Effector memory CD4-positive, alpha-beta T cell (primary cell): Measurements from ENCODE around the gene CISH.

Experiments used
- DNase-seq, 3 donors: peaks; one replicate each; pipeline ENCODE4 v3.0.0-alpha.2; 2020
- H3K27ac ChIP-seq: 2 replicates; pipeline ENCODE4 v1.7.0; 2013; ENCODE audit warnings: mild to moderate bottlenecking, low read length, moderate library complexity; ENCODE audit not compliant: insufficient read depth, poor library complexity, severe bottlenecking
- H3K27me3 ChIP-seq: replicated peaks from 2 replicates; pipeline ENCODE4 v1.7.0; 2013; ENCODE audit warnings: mild to moderate bottlenecking, low read length; ENCODE audit not compliant: insufficient read depth, control insufficient read depth, poor library complexity, severe bottlenecking
- H3K36me3 ChIP-seq: 2 replicates; pipeline ENCODE4 v1.7.0; 2013; ENCODE audit warnings: mild to moderate bottlenecking, low read length, moderate library complexity; ENCODE audit not compliant: control insufficient read depth, insufficient read depth
- H3K4me1 ChIP-seq: 2 replicates; pipeline ENCODE4 v1.7.0; 2013; ENCODE audit warnings: low read length, mild to moderate bottlenecking; ENCODE audit not compliant: control insufficient read depth, insufficient read depth, poor library complexity, severe bottlenecking
- H3K4me3 ChIP-seq: 2 replicates; pipeline ENCODE4 v1.7.0; 2013; ENCODE audit warnings: low read length, low read depth, mild to moderate bottlenecking; ENCODE audit not compliant: insufficient read depth, poor library complexity, severe bottlenecking
- H3K9me3 ChIP-seq: 2 replicates; pipeline ENCODE4 v1.7.0; 2013; ENCODE audit warnings: mild to moderate bottlenecking, low read length, moderate library complexity; ENCODE audit not compliant: control insufficient read depth

CISH gene

DNA sequence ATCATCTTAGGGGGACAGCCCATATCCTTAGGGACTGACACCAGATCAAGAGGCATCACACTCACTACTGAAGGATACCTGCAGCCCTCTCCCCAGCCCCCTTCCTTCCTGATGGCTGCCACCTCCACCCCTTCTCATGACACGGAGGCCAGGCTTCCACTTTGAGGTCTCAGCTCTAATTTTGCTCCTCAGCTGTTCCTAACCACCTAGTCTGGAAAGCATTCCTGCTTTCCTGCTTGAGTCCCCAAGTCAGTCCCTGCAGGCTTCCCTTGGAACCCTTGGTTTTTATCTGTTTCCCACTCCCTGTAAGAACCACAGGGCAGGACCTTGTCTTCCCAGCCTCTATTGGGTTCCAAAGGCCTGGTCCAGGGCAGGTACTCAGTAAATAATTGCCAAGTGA, 47.3 kb downstream of the CISH start:
- Histone ChIP-seq H3K27ac (no peak overlapping the region), H3K36me3 (no peaks in the 10 kb centered on the region), H3K4me1 (peaks cover 20% of the 10 kb centered on the region), H3K9me3 (no peaks in the 10 kb centered on the region), H3K4me3 (no peak overlapping the region), H3K27me3 (no peaks in the 10 kb centered on the region)
- no peak for DNase-seq

DNA sequence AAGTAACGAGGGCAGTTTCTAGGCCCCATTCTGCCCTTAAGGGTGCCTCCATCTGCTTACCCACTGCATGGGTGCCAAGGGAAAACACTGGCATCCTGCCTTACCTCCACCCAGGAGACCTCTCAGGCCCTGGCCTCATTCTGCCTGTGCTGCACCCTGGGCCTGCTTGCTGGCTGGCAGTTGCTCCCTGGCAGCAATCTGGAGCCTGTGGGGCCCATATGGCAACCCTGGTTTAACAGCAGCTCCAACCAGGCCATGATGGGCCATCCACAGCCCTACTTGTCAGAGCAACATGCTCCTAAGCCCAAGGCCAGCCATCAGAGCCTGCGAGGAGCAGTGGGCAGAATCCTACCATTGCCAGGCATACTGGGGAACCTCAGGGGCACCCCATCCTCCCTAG, 47.7 kb downstream of the CISH start:
- H3K27ac ChIP-seq, result no peak overlapping the region
- H3K9me3 ChIP-seq, result no peaks in the 10 kb centered on the region
- H3K27me3 ChIP-seq, result no peaks in the 10 kb centered on the region
- no peaks in the 10 kb centered on the region for H3K36me3 ChIP-seq
- no peak overlapping the region for H3K4me3 ChIP-seq
- DNase-seq, result no peak
- H3K4me1 ChIP-seq, result peaks cover 20% of the 10 kb centered on the region

DNA sequence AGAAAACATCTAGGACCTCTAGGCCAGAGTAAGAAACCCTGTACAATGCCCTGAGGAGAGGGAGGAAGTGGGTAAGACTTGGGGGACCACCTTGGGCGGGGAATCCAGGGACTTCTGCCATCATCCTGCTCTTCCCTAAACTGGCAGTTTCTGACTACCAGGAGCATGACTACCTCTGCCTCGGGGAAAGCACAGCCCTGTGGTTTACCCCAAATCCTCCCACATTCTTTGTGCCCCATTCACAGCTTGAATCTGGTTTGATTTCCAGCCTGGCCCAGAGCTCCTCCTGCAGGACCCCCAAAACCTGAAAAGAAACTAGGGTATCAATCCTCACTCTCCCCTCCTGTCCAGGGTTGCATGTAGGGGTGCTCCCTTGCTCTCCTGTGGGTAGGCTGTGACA, 48.7 kb downstream of the CISH start:
- Histone ChIP-seq H3K27ac (no peak overlapping the region), H3K4me3 (no peak overlapping the region), H3K9me3 (no peaks in the 10 kb centered on the region), H3K4me1 (peaks cover 14% of the 10 kb centered on the region), H3K36me3 (no peaks in the 10 kb centered on the region), H3K27me3 (no peaks in the 10 kb centered on the region)
- no peak for DNase-seq

DNA sequence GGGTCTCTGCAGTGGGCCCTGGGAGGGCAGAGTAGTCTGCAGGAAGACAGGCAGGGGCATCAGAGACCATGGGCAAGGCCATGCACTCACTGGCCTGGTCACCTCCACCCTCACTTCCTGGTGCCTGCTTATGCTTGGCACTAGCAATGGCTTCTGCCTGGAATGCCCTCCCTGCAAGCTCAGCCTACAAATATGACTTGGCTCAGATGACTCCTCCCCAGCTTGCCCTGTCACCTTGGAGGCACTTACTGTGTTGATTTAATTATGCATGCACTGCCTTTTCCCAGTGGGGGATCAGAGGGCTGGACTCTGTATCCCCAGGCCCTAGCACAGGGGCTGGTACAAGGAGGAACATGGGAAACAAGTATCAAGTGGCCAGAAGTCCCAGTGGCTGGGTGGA, 51.9 kb downstream of the CISH start:
- H3K9me3 ChIP-seq, result no peaks in the 10 kb centered on the region
- no peaks in the 10 kb centered on the region for H3K36me3 ChIP-seq
- DNase-seq, result no peak
- no peak overlapping the region for H3K27ac ChIP-seq
- no peaks in the 10 kb centered on the region for H3K27me3 ChIP-seq
- H3K4me3 ChIP-seq, result no peak overlapping the region
- no peaks in the 10 kb centered on the region for H3K4me1 ChIP-seq

GRCh38 chr3:50557915-50558314, 53.7 kb downstream of the CISH start:
- H3K27ac ChIP-seq, result no peak overlapping the region
- no peaks in the 10 kb centered on the region for H3K27me3 ChIP-seq
- no peaks in the 10 kb centered on the region for H3K9me3 ChIP-seq
- no peak overlapping the region for H3K4me3 ChIP-seq
- H3K36me3 ChIP-seq, result no peaks in the 10 kb centered on the region
- no peaks in the 10 kb centered on the region for H3K4me1 ChIP-seq
- DNase-seq, result no peak

GRCh38 chr3:50557106-50557505, 54.5 kb downstream of the CISH start:
- Histone ChIP-seq H3K27me3 (no peaks in the 10 kb centered on the region), H3K9me3 (no peaks in the 10 kb centered on the region), H3K27ac (no peak overlapping the region), H3K36me3 (no peaks in the 10 kb centered on the region), H3K4me1 (no peaks in the 10 kb centered on the region), H3K4me3 (no peak overlapping the region)
- DNase-seq, result no peak
